BJ (cell line): ENCODE data around the gene STK32B. TPM values are rescaled to one million over a fixed set of nuclear protein-coding genes. Genes with fewer than 3 reads are reported as not detected.

Source experiments
- CTCF ChIA-PET: fragments of 350-600 bp; formaldehyde crosslinking; extraction: SDS; loops from one replicate; lab custom pipeline; 2021; ENCODE audit warnings: antibody characterized with exemption, inconsistent platforms; lab: Yijun Ruan, JAX
- POLR2A ChIA-PET: fragments of 300-600 bp; sonication (Branson Sonifier 250); formaldehyde crosslinking; extraction: SDS; loops from one replicate; lab custom pipeline; 2021; ENCODE audit warnings: antibody characterized with exemption; lab: Charles Lee
- DNase-seq: peaks from one replicate; pipeline ENCODE4 v3.0.0-alpha.2; 2011; ENCODE audit warnings: low read depth
- H3K27me3 ChIP-seq: 2 replicates; pipeline ENCODE4 v1.6.0; 2011; ENCODE audit warnings: low read length; ENCODE audit not compliant: control insufficient read depth, insufficient read depth
- H3K36me3 ChIP-seq: 2 replicates; pipeline ENCODE4 v1.5.1; 2011; ENCODE audit warnings: low read length; ENCODE audit not compliant: control insufficient read depth, insufficient read depth
- H3K4me3 ChIP-seq: 2 replicates; pipeline ENCODE4 v1.5.1; 2011; ENCODE audit warnings: low read depth, mild to moderate bottlenecking, control low read depth, low read length
- polyA plus RNA-seq: library from polyadenylated mRNA; depleted of rRNA; stranded (reverse); fragments of >200 nt; gene quantifications from 2 replicates; pipeline ENCODE4 v1.2.3, GENCODE V29; 2011
- TF ChIP-seq, protein P1 (sequence below): IDR thresholded peaks from 2 replicates; pipeline ENCODE4 v1.5.1; 2011; ENCODE audit warnings: low read depth, mild to moderate bottlenecking, control low read depth, inconsistent platforms, low read length, moderate library complexity; ENCODE audit not compliant: insufficient read depth

The STK32B gene
- polyA plus RNA-seq, 1 experiment, result 11.2 TPM

GRCh38 chr4:5086535-5086934 lies 35.3 kb downstream of the STK32B start:
- TF ChIP-seq, protein P1, sequence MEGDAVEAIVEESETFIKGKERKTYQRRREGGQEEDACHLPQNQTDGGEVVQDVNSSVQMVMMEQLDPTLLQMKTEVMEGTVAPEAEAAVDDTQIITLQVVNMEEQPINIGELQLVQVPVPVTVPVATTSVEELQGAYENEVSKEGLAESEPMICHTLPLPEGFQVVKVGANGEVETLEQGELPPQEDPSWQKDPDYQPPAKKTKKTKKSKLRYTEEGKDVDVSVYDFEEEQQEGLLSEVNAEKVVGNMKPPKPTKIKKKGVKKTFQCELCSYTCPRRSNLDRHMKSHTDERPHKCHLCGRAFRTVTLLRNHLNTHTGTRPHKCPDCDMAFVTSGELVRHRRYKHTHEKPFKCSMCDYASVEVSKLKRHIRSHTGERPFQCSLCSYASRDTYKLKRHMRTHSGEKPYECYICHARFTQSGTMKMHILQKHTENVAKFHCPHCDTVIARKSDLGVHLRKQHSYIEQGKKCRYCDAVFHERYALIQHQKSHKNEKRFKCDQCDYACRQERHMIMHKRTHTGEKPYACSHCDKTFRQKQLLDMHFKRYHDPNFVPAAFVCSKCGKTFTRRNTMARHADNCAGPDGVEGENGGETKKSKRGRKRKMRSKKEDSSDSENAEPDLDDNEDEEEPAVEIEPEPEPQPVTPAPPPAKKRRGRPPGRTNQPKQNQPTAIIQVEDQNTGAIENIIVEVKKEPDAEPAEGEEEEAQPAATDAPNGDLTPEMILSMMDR, result no peak
- no peak for DNase-seq
- H3K4me3 ChIP-seq, result no peak overlapping the region
- H3K36me3 ChIP-seq, result no peaks in the 10 kb centered on the region
- ChIA-PET CTCF (no interaction called here), POLR2A (no interaction called here)
- no peaks in the 10 kb centered on the region for H3K27me3 ChIP-seq

GRCh38 chr4:5096261-5096660 lies 45.0 kb downstream of the STK32B start:
- POLR2A ChIA-PET, result no interaction called here
- no peaks in the 10 kb centered on the region for H3K36me3 ChIP-seq

DNA sequence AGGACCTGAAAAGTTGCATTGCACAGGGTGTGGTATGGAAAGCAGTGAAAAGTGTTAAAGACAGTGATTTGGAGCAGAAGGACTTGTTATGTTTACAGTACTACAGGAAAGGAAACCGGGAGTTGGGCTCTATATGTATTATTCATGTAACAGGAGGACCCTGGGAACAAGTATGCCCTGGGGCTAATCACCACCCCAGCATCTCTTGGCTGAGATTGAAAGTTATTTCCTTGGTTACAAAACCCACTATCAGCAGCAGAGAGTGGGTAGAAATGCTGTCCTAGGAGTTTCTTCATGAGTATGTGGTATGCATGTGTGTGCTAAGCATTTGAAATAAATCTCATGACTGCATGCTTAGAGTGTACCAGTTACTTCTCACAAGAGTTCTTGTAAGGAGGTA lies 46.9 kb downstream of the STK32B start:
- H3K36me3 ChIP-seq, result no peaks in the 10 kb centered on the region
- no peak for DNase-seq
- TF ChIP-seq, protein P1, result no peak
- no peaks in the 10 kb centered on the region for H3K27me3 ChIP-seq
- POLR2A ChIA-PET, result no interaction called here
- CTCF ChIA-PET, result no interaction called here
- H3K4me3 ChIP-seq, result no peak overlapping the region

More at GRCh38 chr4:5096261-5096660, 45.0 kb downstream of the STK32B start:
- Histone ChIP-seq H3K27me3 (no peaks in the 10 kb centered on the region), H3K4me3 (no peak overlapping the region)
- TF ChIP-seq, protein P1, result no peak
- CTCF ChIA-PET, result no interaction called here
- DNase-seq, result no peak

DNA sequence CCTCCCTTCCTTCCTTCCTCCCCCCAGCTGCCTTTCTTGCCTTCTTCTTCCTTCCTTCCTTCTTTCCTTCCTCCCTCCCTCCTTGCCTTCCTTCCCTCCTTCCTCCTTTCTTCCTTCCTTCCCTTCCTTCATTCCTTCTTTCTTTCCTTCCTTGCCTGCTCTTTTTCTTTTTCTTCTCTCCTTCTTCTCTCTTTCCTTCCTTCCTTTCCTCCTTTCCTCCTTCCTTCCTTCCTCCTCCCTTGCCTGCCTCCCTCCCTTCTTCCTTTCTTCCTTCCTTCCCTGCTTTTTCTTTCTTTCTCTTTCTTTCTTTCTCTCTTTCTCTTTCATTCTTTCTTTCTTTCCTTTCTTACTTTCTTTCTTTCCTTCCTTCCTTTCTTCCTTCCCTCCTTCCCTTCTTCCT lies 49.1 kb downstream of the STK32B start:
- Histone ChIP-seq H3K36me3 (no peaks in the 10 kb centered on the region), H3K4me3 (no peak overlapping the region), H3K27me3 (no peaks in the 10 kb centered on the region)
- DNase-seq, result no peak
- ChIA-PET POLR2A (no interaction called here), CTCF (no interaction called here)
- TF ChIP-seq, protein P1, result no peak

DNA sequence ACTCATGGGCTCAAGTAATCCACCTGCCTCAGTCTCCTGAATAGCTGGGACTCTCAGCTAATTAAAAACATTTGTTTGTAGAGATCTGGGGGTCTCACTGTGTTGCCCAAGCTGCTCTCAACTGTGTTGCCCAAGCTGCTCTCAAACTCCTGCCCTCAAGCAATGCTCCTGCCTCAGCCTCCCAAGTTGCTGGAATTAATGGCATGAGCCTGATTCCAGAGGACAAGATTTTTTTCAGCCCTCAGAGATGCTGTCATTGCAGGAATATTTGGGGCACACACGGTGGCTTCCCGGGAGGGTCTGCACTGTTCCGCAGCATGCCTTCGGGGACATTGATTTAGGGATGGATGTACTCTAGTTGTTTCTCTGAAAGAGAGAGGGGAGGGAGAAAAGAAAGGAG lies 49.7 kb downstream of the STK32B start:
- POLR2A ChIA-PET, result no interaction called here
- Histone ChIP-seq H3K27me3 (no peaks in the 10 kb centered on the region), H3K4me3 (no peak overlapping the region), H3K36me3 (no peaks in the 10 kb centered on the region)
- TF ChIP-seq, protein P1, result no peak
- no peak for DNase-seq
- CTCF ChIA-PET, result no interaction called here
